Measurements from ENCODE around the gene P2RY14. TPM values are rescaled to one million over a fixed set of nuclear protein-coding genes. Genes with fewer than 3 reads are reported as not detected.

Gene P2RY14
- total RNA-seq, 1 experiment from 2014 or later = not detected

GRCh38 chr3:151214459-151214858 lies 63.9 kb downstream of the P2RY14 start (continued):
- TF ChIP-seq FOXP1 (CRISPR knock-in tag; IDR thresholded peaks at IDR 0.05; ENCODE audit: borderline replicate concordance) (no peak), PRRX2 (CRISPR knock-in tag; IDR thresholded peaks at IDR 0.05) (no peak), HMGA2 (CRISPR knock-in tag; IDR thresholded peaks at IDR 0.05) (no peak)

GRCh38 chr3:151213881-151214280 lies 64.5 kb downstream of the P2RY14 start:
- Mint-ChIP-seq H3K27ac (peak overlapping the region; percentile 46), H3K27me3 (ENCODE audit: low read depth) (no peaks in the 10 kb centered on the region), H3K4me3 (no peak overlapping the region), H3K36me3 (no peaks in the 10 kb centered on the region), H3K4me1 (peaks cover 26% of the 10 kb centered on the region), H3K9me3 (no peaks in the 10 kb centered on the region)
- ChIA-PET POLR2A (no interaction called here), CTCF (interaction anchor here (0.8 kb wide), 1 partner anchor 58 kb away, joined by 3 read pairs; no protein-coding TSS in a partner anchor)
- no peak for DNase-seq (ENCODE audit: low spot score)
- TF ChIP-seq IRF1 (CRISPR knock-in tag; IDR thresholded peaks at IDR 0.05) (no peak), SMAD4 (CRISPR knock-in tag; IDR thresholded peaks at IDR 0.05) (no peak), ZNF671 (CRISPR knock-in tag; IDR thresholded peaks at IDR 0.05) (no peak), FOXP4 (CRISPR knock-in tag; IDR thresholded peaks at IDR 0.05) (no peak), GABPB1 (CRISPR knock-in tag; IDR thresholded peaks at IDR 0.05) (no peak), ZBTB43 (CRISPR knock-in tag; IDR thresholded peaks at IDR 0.05) (no peak), IRF2 (CRISPR knock-in tag; IDR thresholded peaks at IDR 0.05; ENCODE audit: borderline replicate concordance, low read depth) (no peak), TEAD1 (CRISPR knock-in tag; IDR thresholded peaks at IDR 0.05) (no peak), CDX4 (CRISPR knock-in tag; IDR thresholded peaks at IDR 0.05; ENCODE audit: borderline replicate concordance) (no peak)
- no peak for ATAC-seq

- Mint-ChIP-seq H3K4me3 (no peak overlapping the region), H3K36me3 (no peaks in the 10 kb centered on the region), H3K27ac (no peak overlapping the region), H3K9me3 (no peaks in the 10 kb centered on the region), H3K4me1 (peaks cover 26% of the 10 kb centered on the region), H3K27me3 (ENCODE audit: low read depth) (no peaks in the 10 kb centered on the region)
- no peak for DNase-seq (ENCODE audit: low spot score)
- CTCF ChIA-PET = no interaction called here
- POLR2A ChIA-PET = no interaction called here
- no peak for ATAC-seq
- TF ChIP-seq RELA (CRISPR knock-in tag; IDR thresholded peaks at IDR 0.05; ENCODE audit: borderline replicate concordance) (no peak), ZNF232 (CRISPR knock-in tag; IDR thresholded peaks at IDR 0.05) (no peak), SMAD3 (CRISPR knock-in tag; IDR thresholded peaks at IDR 0.05; ENCODE audit: borderline replicate concordance) (no peak), KAT7 (CRISPR knock-in tag; IDR thresholded peaks at IDR 0.05; ENCODE audit: borderline replicate concordance) (no peak)
These were observed 65.2 kb downstream of the P2RY14 start for GRCh38 chr3:151213151-151213550.

- Mint-ChIP-seq H3K9me3 (no peaks in the 10 kb centered on the region), H3K27me3 (ENCODE audit: low read depth) (no peaks in the 10 kb centered on the region), H3K4me1 (peaks cover 18% of the 10 kb centered on the region), H3K36me3 (no peaks in the 10 kb centered on the region), H3K27ac (no peak overlapping the region; the same call in 1 of the 2 replicates), H3K4me3 (no peak overlapping the region)
- ChIA-PET POLR2A (no interaction called here), CTCF (interaction anchor here (1.1 to 1.3 kb wide), 2 partner anchors 43 to 55 kb away, joined by 3 to 5 read pairs; no protein-coding TSS in a partner anchor)
- TF ChIP-seq ETV6 (CRISPR knock-in tag; IDR thresholded peaks at IDR 0.05) (no peak), JUN (CRISPR knock-in tag; IDR thresholded peaks at IDR 0.05) (no peak), FOXJ3 (CRISPR knock-in tag; IDR thresholded peaks at IDR 0.05; ENCODE audit: borderline replicate concordance) (no peak), PRRX2 (CRISPR knock-in tag; IDR thresholded peaks at IDR 0.05) (no peak), ATF6 (CRISPR knock-in tag; IDR thresholded peaks at IDR 0.05) (no peak), MXD4 (CRISPR knock-in tag; IDR thresholded peaks at IDR 0.05; ENCODE audit: borderline replicate concordance) (no peak), FOXP1 (CRISPR knock-in tag; IDR thresholded peaks at IDR 0.05; ENCODE audit: borderline replicate concordance) (no peak), MLX (CRISPR knock-in tag; IDR thresholded peaks at IDR 0.05) (no peak), GABPB1 (CRISPR knock-in tag; IDR thresholded peaks at IDR 0.05) (no peak)
- no peak for DNase-seq (ENCODE audit: low spot score)
- peak; percentile 49; the same call in 1 of the 2 replicates for ATAC-seq
These were observed 67.5 kb downstream of the P2RY14 start for GRCh38 chr3:151210676-151211381.
